ENCODE results near the gene KCNN1. TPM values are rescaled to one million over a fixed set of nuclear protein-coding genes. Genes with fewer than 3 reads are reported as not detected.

Gene KCNN1
- total and polyA plus RNA-seq, 2 of the 13 experiments (the other 11 are each of a cell fraction or from before 2014, with no cell fraction given), result 0.04 TPM; not detected in 1

DNA sequence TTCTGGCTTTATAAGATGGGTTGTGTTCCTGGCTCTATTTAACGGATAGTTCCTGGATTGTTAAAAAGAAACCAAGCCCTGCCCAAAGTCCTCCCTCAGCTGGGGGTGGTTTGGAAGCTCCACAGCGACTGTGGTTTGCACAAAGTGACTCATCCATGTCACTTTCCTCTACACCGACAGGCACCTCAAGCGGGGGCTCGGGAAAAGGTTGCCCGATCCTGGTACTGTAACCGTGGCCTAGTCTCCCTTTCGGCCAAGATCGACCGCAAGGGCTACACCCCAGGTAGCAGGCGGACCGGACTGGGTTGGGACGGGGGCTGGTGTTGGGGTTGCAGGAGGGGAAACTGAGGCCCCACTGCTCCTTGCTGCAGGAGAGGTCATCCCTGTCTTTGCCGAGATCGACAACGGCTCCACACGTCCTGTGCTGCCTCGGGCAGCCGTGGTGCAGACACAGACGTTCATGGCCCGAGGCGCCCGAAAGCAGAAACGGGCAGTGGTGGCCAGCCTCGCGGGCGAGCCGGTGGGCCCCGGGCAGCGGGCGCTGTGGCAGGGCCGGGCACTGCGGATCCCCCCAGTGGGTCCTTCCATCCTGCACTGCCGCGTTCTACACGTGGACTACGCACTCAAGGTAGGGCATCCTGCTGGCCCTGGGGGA is 42.6 kb downstream of the KCNN1 start (continued):
- TF ChIP-seq MAF1 (CRISPR knock-in tag; IDR thresholded peaks at IDR 0.05; ENCODE audit: borderline replicate concordance) (no peak), ZNF496 (CRISPR knock-in tag; IDR thresholded peaks at IDR 0.05; ENCODE audit: insufficient replicate concordance) (no peak), GATAD2A (CRISPR knock-in tag; IDR thresholded peaks at IDR 0.05) (peak; percentile 40; the same call in 1 of the 2 replicates), ZBTB38 (CRISPR knock-in tag; IDR thresholded peaks at IDR 0.05) (peak; percentile 84), ZNF251 (CRISPR knock-in tag; IDR thresholded peaks at IDR 0.05) (no peak), HOXA3 (CRISPR knock-in tag; IDR thresholded peaks at IDR 0.05) (peak; percentile 31; the same call in 1 of the 2 replicates), FOSL2 (CRISPR knock-in tag; IDR thresholded peaks at IDR 0.05) (peak; percentile 95), ZNF547 (CRISPR knock-in tag; IDR thresholded peaks at IDR 0.05) (no peak), ZKSCAN1 (IDR thresholded peaks at IDR 0.05; ENCODE audit: low read length) (no peak), SP140L (CRISPR knock-in tag; IDR thresholded peaks at IDR 0.05; ENCODE audit: borderline replicate concordance) (no peak), TP53 (CRISPR knock-in tag; conservative IDR thresholded peaks at IDR 0.05) (no peak), NAIF1 (CRISPR knock-in tag; IDR thresholded peaks at IDR 0.05; ENCODE audit: borderline replicate concordance) (no peak), ZSCAN30 (CRISPR knock-in tag; IDR thresholded peaks at IDR 0.05) (peak; percentile 100), XRCC5 (optimal IDR thresholded peaks at IDR 0.05; ENCODE audit: low read length) (peak; percentile 29), PHF20 (CRISPR knock-in tag; IDR thresholded peaks at IDR 0.05) (peak; percentile 51), KLF6 (CRISPR knock-in tag; IDR thresholded peaks at IDR 0.05) (no peak), PHF8 (CRISPR knock-in tag; IDR thresholded peaks at IDR 0.05) (no peak)
- TF ChIP-seq, protein P1, sequence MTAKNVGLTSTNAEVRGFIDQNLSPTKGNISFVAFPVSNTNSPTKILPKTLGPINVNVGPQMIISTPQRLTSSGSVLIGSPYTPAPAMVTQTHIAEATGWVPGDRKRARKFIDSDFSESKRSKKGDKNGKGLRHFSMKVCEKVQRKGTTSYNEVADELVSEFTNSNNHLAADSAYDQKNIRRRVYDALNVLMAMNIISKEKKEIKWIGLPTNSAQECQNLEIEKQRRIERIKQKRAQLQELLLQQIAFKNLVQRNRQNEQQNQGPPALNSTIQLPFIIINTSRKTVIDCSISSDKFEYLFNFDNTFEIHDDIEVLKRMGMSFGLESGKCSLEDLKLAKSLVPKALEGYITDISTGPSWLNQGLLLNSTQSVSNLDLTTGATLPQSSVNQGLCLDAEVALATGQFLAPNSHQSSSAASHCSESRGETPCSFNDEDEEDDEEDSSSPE (CRISPR knock-in tag; IDR thresholded peaks at IDR 0.05), result no peak
- TF ChIP-seq, protein P2, sequence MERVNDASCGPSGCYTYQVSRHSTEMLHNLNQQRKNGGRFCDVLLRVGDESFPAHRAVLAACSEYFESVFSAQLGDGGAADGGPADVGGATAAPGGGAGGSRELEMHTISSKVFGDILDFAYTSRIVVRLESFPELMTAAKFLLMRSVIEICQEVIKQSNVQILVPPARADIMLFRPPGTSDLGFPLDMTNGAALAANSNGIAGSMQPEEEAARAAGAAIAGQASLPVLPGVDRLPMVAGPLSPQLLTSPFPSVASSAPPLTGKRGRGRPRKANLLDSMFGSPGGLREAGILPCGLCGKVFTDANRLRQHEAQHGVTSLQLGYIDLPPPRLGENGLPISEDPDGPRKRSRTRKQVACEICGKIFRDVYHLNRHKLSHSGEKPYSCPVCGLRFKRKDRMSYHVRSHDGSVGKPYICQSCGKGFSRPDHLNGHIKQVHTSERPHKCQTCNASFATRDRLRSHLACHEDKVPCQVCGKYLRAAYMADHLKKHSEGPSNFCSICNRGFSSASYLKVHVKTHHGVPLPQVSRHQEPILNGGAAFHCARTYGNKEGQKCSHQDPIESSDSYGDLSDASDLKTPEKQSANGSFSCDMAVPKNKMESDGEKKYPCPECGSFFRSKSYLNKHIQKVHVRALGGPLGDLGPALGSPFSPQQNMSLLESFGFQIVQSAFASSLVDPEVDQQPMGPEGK (CRISPR knock-in tag; IDR thresholded peaks at IDR 0.05), result 0 out of 2 replicates have a peak, but pooled peaks have one; percentile 29
- TF ChIP-seq, protein P3, sequence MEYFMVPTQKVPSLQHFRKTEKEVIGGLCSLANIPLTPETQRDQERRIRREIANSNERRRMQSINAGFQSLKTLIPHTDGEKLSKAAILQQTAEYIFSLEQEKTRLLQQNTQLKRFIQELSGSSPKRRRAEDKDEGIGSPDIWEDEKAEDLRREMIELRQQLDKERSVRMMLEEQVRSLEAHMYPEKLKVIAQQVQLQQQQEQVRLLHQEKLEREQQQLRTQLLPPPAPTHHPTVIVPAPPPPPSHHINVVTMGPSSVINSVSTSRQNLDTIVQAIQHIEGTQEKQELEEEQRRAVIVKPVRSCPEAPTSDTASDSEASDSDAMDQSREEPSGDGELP (IDR thresholded peaks at IDR 0.05; ENCODE audit: borderline replicate concordance, low read depth), result peak; percentile 65; the same call in 1 of the 2 replicates
- TF ChIP-seq, protein P4, sequence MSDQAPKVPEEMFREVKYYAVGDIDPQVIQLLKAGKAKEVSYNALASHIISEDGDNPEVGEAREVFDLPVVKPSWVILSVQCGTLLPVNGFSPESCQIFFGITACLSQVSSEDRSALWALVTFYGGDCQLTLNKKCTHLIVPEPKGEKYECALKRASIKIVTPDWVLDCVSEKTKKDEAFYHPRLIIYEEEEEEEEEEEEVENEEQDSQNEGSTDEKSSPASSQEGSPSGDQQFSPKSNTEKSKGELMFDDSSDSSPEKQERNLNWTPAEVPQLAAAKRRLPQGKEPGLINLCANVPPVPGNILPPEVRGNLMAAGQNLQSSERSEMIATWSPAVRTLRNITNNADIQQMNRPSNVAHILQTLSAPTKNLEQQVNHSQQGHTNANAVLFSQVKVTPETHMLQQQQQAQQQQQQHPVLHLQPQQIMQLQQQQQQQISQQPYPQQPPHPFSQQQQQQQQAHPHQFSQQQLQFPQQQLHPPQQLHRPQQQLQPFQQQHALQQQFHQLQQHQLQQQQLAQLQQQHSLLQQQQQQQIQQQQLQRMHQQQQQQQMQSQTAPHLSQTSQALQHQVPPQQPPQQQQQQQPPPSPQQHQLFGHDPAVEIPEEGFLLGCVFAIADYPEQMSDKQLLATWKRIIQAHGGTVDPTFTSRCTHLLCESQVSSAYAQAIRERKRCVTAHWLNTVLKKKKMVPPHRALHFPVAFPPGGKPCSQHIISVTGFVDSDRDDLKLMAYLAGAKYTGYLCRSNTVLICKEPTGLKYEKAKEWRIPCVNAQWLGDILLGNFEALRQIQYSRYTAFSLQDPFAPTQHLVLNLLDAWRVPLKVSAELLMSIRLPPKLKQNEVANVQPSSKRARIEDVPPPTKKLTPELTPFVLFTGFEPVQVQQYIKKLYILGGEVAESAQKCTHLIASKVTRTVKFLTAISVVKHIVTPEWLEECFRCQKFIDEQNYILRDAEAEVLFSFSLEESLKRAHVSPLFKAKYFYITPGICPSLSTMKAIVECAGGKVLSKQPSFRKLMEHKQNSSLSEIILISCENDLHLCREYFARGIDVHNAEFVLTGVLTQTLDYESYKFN (CRISPR knock-in tag; conservative IDR thresholded peaks at IDR 0.05), result peak; percentile 73
- TF ChIP-seq, protein P5, sequence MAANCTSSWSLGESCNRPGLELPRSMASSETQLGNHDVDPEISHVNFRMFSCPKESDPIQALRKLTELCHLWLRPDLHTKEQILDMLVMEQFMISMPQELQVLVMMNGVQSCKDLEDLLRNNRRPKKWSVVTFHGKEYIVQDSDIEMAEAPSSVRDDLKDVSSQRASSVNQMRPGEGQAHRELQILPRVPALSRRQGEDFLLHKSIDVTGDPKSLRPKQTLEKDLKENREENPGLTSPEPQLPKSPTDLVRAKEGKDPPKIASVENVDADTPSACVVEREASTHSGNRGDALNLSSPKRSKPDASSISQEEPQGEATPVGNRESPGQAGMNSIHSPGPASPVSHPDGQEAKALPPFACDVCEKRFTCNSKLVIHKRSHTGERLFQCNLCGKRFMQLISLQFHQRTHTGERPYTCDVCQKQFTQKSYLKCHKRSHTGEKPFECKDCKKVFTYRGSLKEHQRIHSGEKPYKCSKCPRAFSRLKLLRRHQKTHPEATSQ (CRISPR knock-in tag; IDR thresholded peaks at IDR 0.05; ENCODE audit: borderline replicate concordance), result no peak
